Cardiac fibroblast (primary cell): Measurements from ENCODE around the gene TEAD4.

ENCODE experiments used
- DNase-seq, 2 donors: peaks; one replicate each; pipeline versions ENCODE4 v3.0.0 to v3.0.0-alpha.2; 2010; ENCODE audit warnings: low read depth in 2 of 2
- H3K4me3 ChIP-seq, 2 donors: replicated peaks in 1 of 2; 1 replicate in 1 of 2; 2 replicates in 1 of 2; pipeline ENCODE4 v1.5.1; 2011; ENCODE audit warnings: low read depth in 2 of 2, low read length in 2 of 2, mild to moderate bottlenecking in 2 of 2, moderate library complexity in 1 of 2
- CTCF ChIP-seq: IDR thresholded peaks from one replicate; pipeline ENCODE4 v1.5.1; 2011; ENCODE audit warnings: low read depth, mild to moderate bottlenecking, low read length, inconsistent platforms

TEAD4 gene

GRCh38 chr12:3015356-3015755 lies 56.2 kb downstream of the TEAD4 start:
- no peak for DNase-seq
- no peak for TF ChIP-seq CTCF
- H3K4me3 ChIP-seq, result no peak overlapping the region

DNA sequence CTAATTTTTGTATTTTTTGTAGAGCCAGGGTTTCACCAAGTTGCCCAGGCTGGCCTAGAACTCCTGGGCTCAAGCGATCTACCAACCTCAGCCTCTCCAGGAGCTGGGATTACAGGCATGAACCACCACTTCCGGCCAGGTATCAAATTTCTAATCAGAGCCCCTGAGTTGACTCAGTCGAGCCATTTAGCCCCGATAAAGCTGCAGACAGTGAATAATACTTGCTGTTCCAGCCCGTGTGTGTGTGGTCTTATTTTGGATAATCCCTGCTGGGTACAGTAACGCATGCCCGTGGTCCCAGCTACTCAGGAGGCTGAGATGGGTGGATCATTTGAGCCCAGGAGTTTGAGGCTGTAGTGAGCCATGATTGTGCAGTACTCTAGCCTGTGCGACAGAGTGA lies 57.0 kb downstream of the TEAD4 start:
- H3K4me3 ChIP-seq, result no peak overlapping the region
- no peak for DNase-seq
- no peak for TF ChIP-seq CTCF

DNA sequence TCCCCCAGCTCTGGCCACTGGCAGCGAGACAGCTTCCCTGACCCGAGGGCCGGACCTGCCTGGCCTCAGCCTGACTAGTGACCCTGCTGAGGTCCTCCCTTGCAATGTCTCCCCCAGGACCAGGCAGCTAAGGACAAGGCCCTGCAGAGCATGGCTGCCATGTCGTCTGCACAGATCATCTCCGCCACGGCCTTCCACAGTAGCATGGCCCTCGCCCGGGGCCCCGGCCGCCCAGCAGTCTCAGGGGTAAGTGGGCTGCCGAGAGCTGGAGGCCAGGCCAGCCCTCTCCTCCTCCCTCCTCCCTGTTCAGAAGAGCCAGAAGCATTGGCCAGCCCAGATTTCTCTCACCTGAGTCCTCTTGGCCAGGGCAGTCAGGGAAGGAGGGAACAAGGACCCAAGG lies 58.1 kb downstream of the TEAD4 start:
- no peak for TF ChIP-seq CTCF
- no peak overlapping the region for H3K4me3 ChIP-seq
- no peak for DNase-seq

GRCh38 chr12:3018284-3019004 lies 59.2 kb downstream of the TEAD4 start:
- TF ChIP-seq CTCF, result no peak
- H3K4me3 ChIP-seq, result no peak overlapping the region
- no peak for DNase-seq

DNA sequence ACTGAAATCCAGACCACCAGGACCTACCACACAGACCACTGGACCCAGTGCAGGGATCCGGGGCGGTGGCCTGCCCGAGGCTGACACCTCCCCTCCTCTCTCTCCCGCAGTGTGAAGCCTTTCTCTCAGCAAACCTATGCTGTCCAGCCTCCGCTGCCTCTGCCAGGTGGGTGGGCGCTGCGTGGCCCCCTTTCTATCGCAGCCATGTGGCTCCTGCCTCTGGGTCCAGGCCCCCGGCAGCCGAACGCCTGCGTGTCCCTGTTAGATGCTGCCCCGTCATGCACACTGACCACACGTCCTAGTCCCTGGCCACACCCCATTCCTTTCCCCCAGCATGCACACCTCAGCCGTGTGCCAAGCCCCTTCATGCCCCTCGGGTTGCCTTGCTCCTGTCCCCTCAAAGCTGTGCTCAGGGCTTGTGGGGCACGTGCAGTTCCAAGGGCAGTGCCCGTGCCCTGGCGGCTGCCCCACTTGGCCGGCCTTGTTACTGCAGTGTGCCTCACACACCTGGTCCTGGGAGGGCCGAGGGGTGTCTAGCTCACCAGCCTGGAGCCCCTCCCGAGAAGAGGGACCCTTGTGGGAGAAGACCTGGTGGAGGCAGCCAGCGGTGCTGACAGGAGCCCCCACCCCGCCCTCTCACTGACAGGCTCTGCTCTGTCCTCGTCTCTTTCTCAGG lies 59.9 kb downstream of the TEAD4 start:
- no peak overlapping the region for H3K4me3 ChIP-seq
- DNase-seq, result no peak
- no peak for TF ChIP-seq CTCF

DNA sequence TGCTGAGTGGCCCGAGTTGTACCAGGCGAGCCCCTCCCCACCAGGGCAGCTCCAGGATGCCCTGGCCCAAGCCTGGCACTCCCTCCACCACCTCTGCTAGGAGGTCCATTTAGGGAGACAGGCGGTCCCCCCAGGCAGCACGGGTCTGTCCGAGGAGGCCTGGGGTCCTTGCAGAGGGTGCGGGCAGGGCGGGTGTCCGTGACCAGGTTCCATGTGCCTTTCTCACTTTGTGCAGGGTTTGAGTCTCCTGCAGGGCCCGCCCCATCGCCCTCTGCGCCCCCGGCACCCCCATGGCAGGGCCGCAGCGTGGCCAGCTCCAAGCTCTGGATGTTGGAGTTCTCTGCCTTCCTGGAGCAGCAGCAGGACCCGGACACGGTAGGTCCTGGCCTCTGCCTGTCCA lies 61.2 kb downstream of the TEAD4 start:
- no peak for TF ChIP-seq CTCF

More for the DNA sequence above, 61.2 kb downstream of the TEAD4 start:
- no peak overlapping the region for H3K4me3 ChIP-seq
- DNase-seq, result no peak
